ENCODE data around the gene C11orf91. TPM values are rescaled to one million over a fixed set of nuclear protein-coding genes. Genes with fewer than 3 reads are reported as not detected.

The C11orf91 gene
- total RNA-seq (1 to 10 TPM in 1 of 2 donors, not detected in 1; 2.2 TPM), polyA plus RNA-seq (ENCODE audit: insufficient read length in 6 of 6) (not detected)
- long read RNA-seq, donor 1 = 0 reads
- long read RNA-seq, donor 2, partial matches to known transcripts = 0 of 1 reads
- long read RNA-seq, donor 2, other reads (novel, unspliced or antisense) = 0 of 1 reads
- long read RNA-seq, donor 3 = 0 reads
- long read RNA-seq, donor 4 = 0 reads
- long read RNA-seq, donor 5 = 0 reads
- long read RNA-seq, donor 6 = 0 reads
- long read RNA-seq, donor 7 = 0 reads
- long read RNA-seq, donor 8 = 0 reads
- long read RNA-seq, donor 9 = 0 reads
- long read RNA-seq, donor 10 = 0 reads
- long read RNA-seq, donor 11 = 0 reads
- long read RNA-seq, donor 12 = 0 reads

GRCh38 chr11:33700502-33701271, at the start of gene C11orf91:
TSS of gene C11orf91 (minus strand) at chr11:33700826. CDS start at chr11:33700740, 86 bp downstream.
- H3K36me3 ChIP-seq = peaks cover 0 to 12% of the 10 kb centered on the region in 2 donors
- H3K9me3 ChIP-seq = no peaks in the 10 kb centered on the region
- peak within 1 kb of the TSS; percentile 80 to 85 for H3K27ac ChIP-seq
- H3K27me3 ChIP-seq = no peaks in the 10 kb centered on the region
- DNase-seq (peak; percentile 97 to 99 (median 98)), ATAC-seq (peak; percentile 92)
- TF ChIP-seq CTCF (IDR thresholded peaks at IDR 0.05) = no peak
- peaks cover 18 to 78% of the 10 kb centered on the region in 2 donors for H3K4me1 ChIP-seq
- intact Hi-C loops (cut with DNase I) = no loop called here
- H3K4me3 ChIP-seq = peak within 1 kb of the TSS; percentile 42 to 57

- peaks cover 0 to 87% of the 10 kb centered on the region in 2 donors for H3K36me3 ChIP-seq
- no peak for TF ChIP-seq CTCF (IDR thresholded peaks at IDR 0.05)
- H3K27me3 ChIP-seq = no peaks in the 10 kb centered on the region
- ATAC-seq = peak; percentile 43
- no peaks in the 10 kb centered on the region for H3K9me3 ChIP-seq
- H3K4me3 ChIP-seq = no peak overlapping the region
- H3K4me1 ChIP-seq = peaks cover 0 to 3% of the 10 kb centered on the region in 2 donors
- peak in 2 of 4 donors; percentile 78 to 80 for DNase-seq
- intact Hi-C loops (cut with DNase I) = no loop called here
- H3K27ac ChIP-seq = no peak overlapping the region
These were observed 47.4 kb upstream of the C11orf91 start for GRCh38 chr11:33747979-33748378.

- Histone ChIP-seq H3K27me3 (no peaks in the 10 kb centered on the region), H3K9me3 (no peaks in the 10 kb centered on the region), H3K4me3 (no peak overlapping the region), H3K27ac (no peak overlapping the region), H3K4me1 (peaks cover 0 to 3% of the 10 kb centered on the region in 2 donors), H3K36me3 (peaks cover 0 to 47% of the 10 kb centered on the region in 2 donors)
- intact Hi-C loops (cut with DNase I) = loop anchor here in 1 of 2 donors (5.0 kb wide), 1 partner anchor 381 kb away; no protein-coding TSS in a partner anchor
- DNase-seq (no peak), ATAC-seq (no peak)
- TF ChIP-seq CTCF (IDR thresholded peaks at IDR 0.05) = no peak
These were observed 42.7 kb upstream of the C11orf91 start for GRCh38 chr11:33743291-33743690.

GRCh38 chr11:33742249-33742851, 41.7 kb upstream of the C11orf91 start:
- peak in 1 of 4 donors; percentile 29 for DNase-seq
- TF ChIP-seq CTCF (IDR thresholded peaks at IDR 0.05) = peak; percentile 48 to 50
- H3K27me3 ChIP-seq = no peaks in the 10 kb centered on the region
- peaks cover 0 to 41% of the 10 kb centered on the region in 2 donors for H3K36me3 ChIP-seq
- H3K9me3 ChIP-seq = no peaks in the 10 kb centered on the region
- H3K4me3 ChIP-seq = no peak overlapping the region
- peak; percentile 70 for ATAC-seq
- no peak overlapping the region for H3K27ac ChIP-seq
- intact Hi-C loops (cut with DNase I) = loop anchor here in 1 of 2 donors (5.0 kb wide), 1 partner anchor 380 kb away; no protein-coding TSS in a partner anchor
- no peaks in the 10 kb centered on the region for H3K4me1 ChIP-seq
